GM12878 (cell line): ENCODE results near the gene LHFPL5. TPM values are rescaled to one million over a fixed set of nuclear protein-coding genes. Genes with fewer than 3 reads are reported as not detected.

ENCODE experiments used
- ATAC-seq: fragments of 200-7000 bp; cut with Tn5 transposase; 3 replicates; pipeline ENCODE4 v1.9.1; 2020; ENCODE audit warnings: mild to moderate bottlenecking, moderate library complexity
- BruUV-seq: library from RNA; stranded (reverse); fragments of 400-500 nt; replicated peaks from 2 replicates; lab custom pipeline; 2021; lab: Mats Ljungman, UMichigan
- CTCF ChIA-PET: fragments of 300-600 bp; sonication (Branson Sonifier 250); formaldehyde crosslinking; extraction: SDS; loops from one replicate; lab custom pipeline; 2021; ENCODE audit warnings: inconsistent platforms; lab: Yijun Ruan, JAX
- POLR2A ChIA-PET: fragments of 350-600 bp; formaldehyde crosslinking; extraction: SDS; loops from one replicate; lab custom pipeline; 2021; ENCODE audit warnings: inconsistent platforms; lab: Charles Lee
- RAD21 ChIA-PET: fragments of 300-600 bp; sonication (Branson Sonifier 250); formaldehyde crosslinking; loops from one replicate; lab custom pipeline; 2023; ENCODE audit warnings: antibody characterized with exemption; ENCODE audit not compliant: unreplicated experiment; lab: Charles Lee
- SMC1A ChIA-PET: fragments of 300-600 bp; sonication (Branson Sonifier 250); formaldehyde crosslinking; loops from one replicate; lab custom pipeline; 2023; ENCODE audit not compliant: unreplicated experiment, uncharacterized antibody; lab: Charles Lee
- DNase-seq: peaks from one replicate; pipeline ENCODE4 v3.0.0-alpha.2; 2011; ENCODE audit warnings: low read depth, low spot score
- FAIRE-seq: peaks from 3 replicates; lab custom pipeline; 2011; peaks lifted over from hg19 to GRCh38; lab: Jason Lieb, UNC
- H2AFZ ChIP-seq: 2 replicates; pipeline ENCODE4 v1.6.0; 2011; ENCODE audit warnings: low read depth, low read length, control low read depth; ENCODE audit not compliant: control insufficient read depth
- H3K27ac ChIP-seq: 2 replicates; pipeline ENCODE4 v1.5.1; 2011; ENCODE audit warnings: control low read depth; ENCODE audit not compliant: control insufficient read depth, insufficient read depth
- H3K27me3 ChIP-seq, 2 experiments: replicated peaks in 1 of 2; 2 replicates each; pipeline versions ENCODE4 v1.6.0 to v1.6.1; 2011; ENCODE audit warnings: low read length in 1 of 2; ENCODE audit not compliant: control insufficient read depth in 2 of 2, insufficient read depth in 2 of 2
- H3K36me3 ChIP-seq, 2 experiments: 2 replicates each; pipeline ENCODE4 v1.5.1; 2011; ENCODE audit warnings: low read length in 1 of 2; ENCODE audit not compliant: control insufficient read depth in 2 of 2, insufficient read depth in 2 of 2
- H3K4me1 ChIP-seq: 2 replicates; pipeline ENCODE4 v1.6.1; 2011; ENCODE audit warnings: mild to moderate bottlenecking, low read length, moderate library complexity, mixed read lengths; ENCODE audit not compliant: control insufficient read depth, insufficient read depth
- H3K4me2 ChIP-seq: 2 replicates; pipeline ENCODE4 v1.6.0; 2011; ENCODE audit warnings: control low read depth; ENCODE audit not compliant: control insufficient read depth, insufficient read depth
- H3K4me3 ChIP-seq: fragments of 200-600 bp; sonication (generic); 2 replicates; pipeline ENCODE4 v1.5.1; 2016
- H3K79me2 ChIP-seq: 2 replicates; pipeline ENCODE4 v1.6.0; 2011; ENCODE audit warnings: low read length; ENCODE audit not compliant: control insufficient read depth, insufficient read depth
- H3K9ac ChIP-seq: 2 replicates; pipeline ENCODE4 v1.8.0; 2011; ENCODE audit warnings: low read length, control low read depth, mixed read lengths; ENCODE audit not compliant: control insufficient read depth, insufficient read depth
- H3K9me3 ChIP-seq: replicated peaks from 3 replicates; pipeline ENCODE4 v1.5.1; 2011; ENCODE audit warnings: mild to moderate bottlenecking, low read length; ENCODE audit not compliant: control insufficient read depth, insufficient read depth
- H4K20me1 ChIP-seq: 2 replicates; pipeline ENCODE4 v1.6.0; 2011; ENCODE audit not compliant: control insufficient read depth, insufficient read depth
- ASH2L ChIP-seq: fragments of 300-600, 200-600 bp; sonication (generic); IDR thresholded peaks from 2 replicates; pipeline ENCODE4 v1.6.1; 2017; ENCODE audit warnings: low read depth, mild to moderate bottlenecking, borderline replicate concordance
- BACH1 ChIP-seq: fragments of 450-650 bp; IDR thresholded peaks from 2 replicates; pipeline ENCODE4 v1.6.1; 2017; ENCODE audit warnings: mild to moderate bottlenecking, borderline replicate concordance
- GABPA ChIP-seq: IDR thresholded peaks from 2 replicates; pipeline ENCODE4 v1.6.1; 2014; ENCODE audit warnings: antibody characterized with exemption, low read depth, mild to moderate bottlenecking, inconsistent platforms
- KLF5 ChIP-seq: fragments of 450-650 bp; IDR thresholded peaks from 2 replicates; pipeline ENCODE4 v1.6.1; 2014; ENCODE audit warnings: mild to moderate bottlenecking; ENCODE audit not compliant: partially characterized antibody
- SMC3 ChIP-seq: IDR thresholded peaks from 2 replicates; pipeline ENCODE4 v1.6.1; 2011; ENCODE audit warnings: low read length, improper control_type of control experiment, borderline replicate concordance
- SP1 ChIP-seq: IDR thresholded peaks from one replicate; pipeline ENCODE4 v1.6.1; 2011; ENCODE audit warnings: low read depth, low read length
- SUPT20H ChIP-seq: IDR thresholded peaks from 2 replicates; pipeline ENCODE4 v1.6.1; 2011; ENCODE audit warnings: low read depth, mild to moderate bottlenecking, low read length, moderate library complexity, borderline replicate concordance; ENCODE audit not compliant: control insufficient read depth
- YBX1 ChIP-seq: fragments of 450-650 bp; IDR thresholded peaks from 2 replicates; pipeline ENCODE4 v1.6.1; 2016; ENCODE audit warnings: antibody characterized with exemption
- WGBS: methylation state at CpG from one replicate; pipeline ENCODE4 v1.1.6; 2016; ENCODE audit warnings: low lambda C conversion rate; ENCODE audit not compliant: insufficient replicate concordance, insufficient coverage; ENCODE audit errors: missing lambda C conversion rate; 5-methylcytosine and 5-hydroxymethylcytosine counted together
- in situ Hi-C: fragments of 300-500 bp; cut with MboI; formaldehyde crosslinking; loops from 9 replicates; pipeline ENCODE4 v1.14.3; 2018; ENCODE audit warnings: mixed read lengths
- intact Hi-C: fragments of 100-400 bp; cut with micrococcal nuclease; formaldehyde crosslinking; loops from one replicate; pipeline ENCODE4 v1.14.2; 2022; ENCODE audit not compliant: unreplicated experiment
- polyA plus RNA-seq, 11 experiments: library from polyadenylated mRNA; depleted of rRNA in 4 of 11; unstranded in 6 of 11; stranded (reverse) in 5 of 11; fragments of >200 nt; fragmentation: Nextera tagmentation in 4 of 11; fragmentation: Illumina TruSeq in 1 of 11; extraction: Ambion mirVana in 4 of 11; extraction: Trizol in 1 of 11; gene quantifications; 1 replicate in 1 of 11; 2 replicates in 10 of 11; pipeline versions ENCODE4 v1.2.1 to v1.2.3, GENCODE V29; 2011 to 2016; ENCODE audit warnings: inconsistent platforms in 2 of 11, missing spikeins in 2 of 11, low read depth in 1 of 11
- total RNA-seq, 4 experiments: library from RNA; depleted of rRNA in 3 of 4; stranded (reverse); fragments of >200 nt in 3 of 4; fragmentation: Illumina TruSeq in 1 of 4; extraction: Trizol in 1 of 4; gene quantifications; 2 replicates each; pipeline versions ENCODE4 v1.2.1 to v1.2.3, GENCODE V29; 2013 to 2021
- TF ChIP-seq, protein P1 (sequence below): IDR thresholded peaks from 2 replicates; pipeline ENCODE4 v1.6.1; 2011; ENCODE audit warnings: borderline replicate concordance, low read depth, mild to moderate bottlenecking, moderate library complexity, mixed read lengths, low read length; ENCODE audit not compliant: insufficient read depth; ENCODE audit errors: extremely low read length

The LHFPL5 gene
- total and polyA plus RNA-seq, 10 of the 15 experiments (the other 5 are each of a cell fraction or from before 2014, with no cell fraction given) = 0.11 TPM; not detected in 9

DNA sequence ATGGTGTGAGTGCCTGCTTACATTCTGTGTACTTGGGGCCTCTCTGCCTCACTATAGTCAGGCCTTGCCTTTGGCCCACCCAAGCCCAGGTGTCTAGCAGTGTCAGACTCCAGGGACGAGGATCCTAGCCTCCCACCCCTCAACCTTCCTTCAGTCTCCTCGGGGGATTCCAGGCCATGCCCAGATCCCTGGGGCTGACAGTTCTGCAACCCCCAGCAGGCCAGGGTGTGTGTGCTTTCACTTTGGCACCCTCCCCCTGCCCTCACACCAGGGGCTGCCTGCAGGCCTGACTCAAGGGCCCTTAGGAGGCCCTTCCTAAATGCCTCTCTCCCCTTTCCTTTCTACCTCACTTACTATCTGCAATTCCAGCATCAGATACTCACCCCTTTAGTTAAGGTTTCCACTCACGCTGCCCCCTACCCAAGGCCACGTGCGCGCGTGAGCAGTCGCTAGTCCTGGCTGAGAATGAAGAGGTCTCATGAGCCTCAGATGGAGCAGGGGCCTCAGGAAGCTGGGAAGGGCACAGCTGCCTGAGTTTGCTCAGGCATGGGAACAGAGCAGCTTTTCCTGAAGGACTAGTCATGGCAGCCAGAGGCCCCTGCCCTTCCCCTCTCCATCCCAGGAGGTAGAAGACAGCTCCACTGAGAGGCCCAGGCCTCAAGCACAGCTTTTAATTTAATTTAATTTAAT, 7.2 kb upstream of the LHFPL5 start:
- POLR2A ChIA-PET = no interaction called here

DNA sequence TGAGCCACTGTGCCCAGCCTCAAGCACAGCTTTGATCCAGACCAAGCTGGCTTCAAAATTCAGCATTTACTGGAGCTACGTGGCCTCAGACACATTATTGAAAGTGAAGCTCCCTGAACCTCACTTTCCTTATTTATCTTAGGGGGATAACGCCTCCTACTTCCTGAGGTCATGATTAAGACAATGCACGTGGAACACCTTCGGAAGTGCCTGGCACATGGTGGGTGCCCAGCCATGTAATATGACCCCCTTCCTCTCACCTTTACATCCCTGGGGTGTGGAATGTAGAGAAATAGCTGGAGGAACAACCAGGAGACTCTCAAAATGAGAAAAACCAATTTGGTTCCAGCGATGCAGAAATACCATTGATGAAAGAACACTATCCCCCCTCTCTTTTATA, 6.4 kb upstream of the LHFPL5 start:
- ATAC-seq (no peak), FAIRE-seq (no peak), DNase-seq (no peak)
- SMC1A ChIA-PET = no interaction called here
- RAD21 ChIA-PET = interaction anchor here (1.6 kb wide), 1 partner anchor 12 kb away, joined by 6 read pairs; no protein-coding TSS in a partner anchor
- Histone ChIP-seq H3K27ac (no peak overlapping the region), H2AFZ (no peak overlapping the region), H3K27me3 (0 out of 4 replicates have a peak, but pooled peaks cover 0 to 1% of the 10 kb centered on the region in 2 experiments), H3K4me1 (no peaks in the 10 kb centered on the region), H3K9me3 (no peaks in the 10 kb centered on the region), H3K79me2 (no peaks in the 10 kb centered on the region), H3K4me3 (no peak overlapping the region), H3K4me2 (no peak overlapping the region), H4K20me1 (no peaks in the 10 kb centered on the region), H3K9ac (no peak overlapping the region), H3K36me3 (no peaks in the 10 kb centered on the region)
- intact Hi-C loops (loop anchor here (1.0 kb wide), 1 partner anchor 11 kb away; no protein-coding TSS in a partner anchor), in situ Hi-C loops (no loop called here)
- BruUV-seq = no TSS peak
- CTCF ChIA-PET = no interaction called here
- TF ChIP-seq ASH2L (no peak), KLF5 (no peak), SUPT20H (no peak), BACH1 (no peak), YBX1 (no peak), SMC3 (no peak)
- TF ChIP-seq, protein P1, sequence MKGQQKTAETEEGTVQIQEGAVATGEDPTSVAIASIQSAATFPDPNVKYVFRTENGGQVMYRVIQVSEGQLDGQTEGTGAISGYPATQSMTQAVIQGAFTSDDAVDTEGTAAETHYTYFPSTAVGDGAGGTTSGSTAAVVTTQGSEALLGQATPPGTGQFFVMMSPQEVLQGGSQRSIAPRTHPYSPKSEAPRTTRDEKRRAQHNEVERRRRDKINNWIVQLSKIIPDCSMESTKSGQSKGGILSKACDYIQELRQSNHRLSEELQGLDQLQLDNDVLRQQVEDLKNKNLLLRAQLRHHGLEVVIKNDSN = no peak
- POLR2A ChIA-PET = no interaction called here
- WGBS = 22% methylated on average over 5 of the region's 5 CpGs

More for the DNA sequence above, 7.2 kb upstream of the LHFPL5 start:
- Histone ChIP-seq H4K20me1 (no peaks in the 10 kb centered on the region), H3K9ac (no peak overlapping the region), H3K36me3 (no peaks in the 10 kb centered on the region), H3K4me2 (no peak overlapping the region), H3K27ac (no peak overlapping the region), H3K79me2 (no peaks in the 10 kb centered on the region), H2AFZ (no peak overlapping the region), H3K9me3 (no peaks in the 10 kb centered on the region), H3K27me3 (0 out of 4 replicates have a peak, but pooled peaks cover 0 to 1% of the 10 kb centered on the region in 2 experiments), H3K4me1 (no peaks in the 10 kb centered on the region), H3K4me3 (no peak overlapping the region)
- SMC1A ChIA-PET = interaction anchor here (0.5 kb wide), 1 partner anchor 42 kb away, joined by 3 read pairs; no protein-coding TSS in a partner anchor
- in situ Hi-C loops (no loop called here), intact Hi-C loops (loop anchor here (1.0 kb wide), 1 partner anchor 11 kb away; no protein-coding TSS in a partner anchor)
- RAD21 ChIA-PET = interaction anchor here (1.6 kb wide), 1 partner anchor 11 kb away, joined by 6 read pairs; no protein-coding TSS in a partner anchor
- DNase-seq (no peak), ATAC-seq (no peak), FAIRE-seq (no peak)
- no peak for TF ChIP-seq SP1
- TF ChIP-seq GABPA = no peak
- 63% methylated on average over 8 of the region's 8 CpGs for WGBS
- CTCF ChIA-PET = interaction anchor here (0.5 kb wide), 1 partner anchor 11 kb away, joined by 4 read pairs; no protein-coding TSS in a partner anchor
- no TSS peak for BruUV-seq
